ENCODE data around the gene RBM33.

The RBM33 gene

GRCh38 chr7:155706376-155706775 is 61.9 kb downstream of the RBM33 start:
- Histone ChIP-seq H3K79me2 (ENCODE audit: insufficient read depth, low read length) (peaks cover 74% of the 10 kb centered on the region), H3K27ac (ENCODE audit: low read length) (no peak overlapping the region), H3K4me1 (ENCODE audit: insufficient read depth, low read length) (no peaks in the 10 kb centered on the region), H4K20me1 (ENCODE audit: insufficient read depth, low read length) (peaks cover 37% of the 10 kb centered on the region), H3K36me3 (ENCODE audit: insufficient read depth, low read length) (peaks cover 97% of the 10 kb centered on the region), H2AFZ (ENCODE audit: low read depth, low read length) (no peak overlapping the region), H3K9me3 (ENCODE audit: insufficient read depth, low read length, severe bottlenecking) (no peaks in the 10 kb centered on the region), H3K4me3 (ENCODE audit: low read depth in 1 of 2, low read length in 2 of 2) (no peak overlapping the region), H3K27me3 (ENCODE audit: insufficient read depth, low read length, poor library complexity) (no peaks in the 10 kb centered on the region), H3K4me2 (ENCODE audit: insufficient read depth, low read length) (no peak overlapping the region), H3K9ac (ENCODE audit: low read depth, low read length) (no peak overlapping the region)
- no peak for ATAC-seq (ENCODE audit: insufficient read depth, low read depth)
- TF ChIP-seq CTCF (IDR thresholded peaks at IDR 0.05; ENCODE audit: borderline replicate concordance, extremely low read depth, low read length, poor library complexity, severe bottlenecking): no peak
- TF ChIP-seq EZH2 (IDR thresholded peaks at IDR 0.05; ENCODE audit: borderline replicate concordance, low read depth, low read length, severe bottlenecking): no peak
- no peak for DNase-seq

GRCh38 chr7:155709453-155709852 is 65.0 kb downstream of the RBM33 start:
- H3K27me3 ChIP-seq (ENCODE audit: insufficient read depth, low read length, poor library complexity): no peaks in the 10 kb centered on the region
- no peak overlapping the region for H2AFZ ChIP-seq (ENCODE audit: low read depth, low read length)
- H3K9ac ChIP-seq (ENCODE audit: low read depth, low read length): no peak overlapping the region
- H3K36me3 ChIP-seq (ENCODE audit: insufficient read depth, low read length): peaks cover 98% of the 10 kb centered on the region
- peaks cover 86% of the 10 kb centered on the region for H3K79me2 ChIP-seq (ENCODE audit: insufficient read depth, low read length)
- H3K4me3 ChIP-seq (ENCODE audit: low read depth in 1 of 2, low read length in 2 of 2): no peak overlapping the region
- H3K4me2 ChIP-seq (ENCODE audit: insufficient read depth, low read length): no peak overlapping the region
- H3K27ac ChIP-seq (ENCODE audit: low read length): no peak overlapping the region; the same call in 1 of the 2 replicates
- H3K9me3 ChIP-seq (ENCODE audit: insufficient read depth, low read length, severe bottlenecking): no peaks in the 10 kb centered on the region
- H3K4me1 ChIP-seq (ENCODE audit: insufficient read depth, low read length): no peaks in the 10 kb centered on the region
- ATAC-seq (ENCODE audit: insufficient read depth, low read depth): no peak
- DNase-seq: no peak
- TF ChIP-seq CTCF (IDR thresholded peaks at IDR 0.05; ENCODE audit: borderline replicate concordance, extremely low read depth, low read length, poor library complexity, severe bottlenecking) (no peak), EZH2 (IDR thresholded peaks at IDR 0.05; ENCODE audit: borderline replicate concordance, low read depth, low read length, severe bottlenecking) (no peak)
- peaks cover 54% of the 10 kb centered on the region for H4K20me1 ChIP-seq (ENCODE audit: insufficient read depth, low read length)

GRCh38 chr7:155710031-155710430 is 65.6 kb downstream of the RBM33 start:
- H2AFZ ChIP-seq (ENCODE audit: low read depth, low read length): no peak overlapping the region
- H4K20me1 ChIP-seq (ENCODE audit: insufficient read depth, low read length): peaks cover 60% of the 10 kb centered on the region
- DNase-seq (no peak), ATAC-seq (ENCODE audit: insufficient read depth, low read depth) (no peak)
- H3K27me3 ChIP-seq (ENCODE audit: insufficient read depth, low read length, poor library complexity): no peaks in the 10 kb centered on the region
- no peaks in the 10 kb centered on the region for H3K9me3 ChIP-seq (ENCODE audit: insufficient read depth, low read length, severe bottlenecking)
- no peak overlapping the region for H3K9ac ChIP-seq (ENCODE audit: low read depth, low read length)
- H3K79me2 ChIP-seq (ENCODE audit: insufficient read depth, low read length): peaks cover 86% of the 10 kb centered on the region
- H3K4me1 ChIP-seq (ENCODE audit: insufficient read depth, low read length): no peaks in the 10 kb centered on the region
- no peak overlapping the region for H3K27ac ChIP-seq (ENCODE audit: low read length)
- TF ChIP-seq CTCF (IDR thresholded peaks at IDR 0.05; ENCODE audit: borderline replicate concordance, extremely low read depth, low read length, poor library complexity, severe bottlenecking) (no peak), EZH2 (IDR thresholded peaks at IDR 0.05; ENCODE audit: borderline replicate concordance, low read depth, low read length, severe bottlenecking) (no peak)
- no peak overlapping the region for H3K4me2 ChIP-seq (ENCODE audit: insufficient read depth, low read length)
- no peak overlapping the region for H3K4me3 ChIP-seq (ENCODE audit: low read depth in 1 of 2, low read length in 2 of 2)
- H3K36me3 ChIP-seq (ENCODE audit: insufficient read depth, low read length): peaks cover 98% of the 10 kb centered on the region

GRCh38 chr7:155710530-155710929 is 66.1 kb downstream of the RBM33 start:
- no peak for DNase-seq
- H3K4me3 ChIP-seq (ENCODE audit: low read depth in 1 of 2, low read length in 2 of 2): no peak overlapping the region
- no peak overlapping the region for H3K9ac ChIP-seq (ENCODE audit: low read depth, low read length)
- no peak for ATAC-seq (ENCODE audit: insufficient read depth, low read depth)
- peaks cover 62% of the 10 kb centered on the region for H4K20me1 ChIP-seq (ENCODE audit: insufficient read depth, low read length)
- no peaks in the 10 kb centered on the region for H3K27me3 ChIP-seq (ENCODE audit: insufficient read depth, low read length, poor library complexity)
- H3K27ac ChIP-seq (ENCODE audit: low read length): no peak overlapping the region
- H3K79me2 ChIP-seq (ENCODE audit: insufficient read depth, low read length): peaks cover 88% of the 10 kb centered on the region
- TF ChIP-seq CTCF (IDR thresholded peaks at IDR 0.05; ENCODE audit: borderline replicate concordance, extremely low read depth, low read length, poor library complexity, severe bottlenecking) (no peak), EZH2 (IDR thresholded peaks at IDR 0.05; ENCODE audit: borderline replicate concordance, low read depth, low read length, severe bottlenecking) (no peak)
- H3K4me1 ChIP-seq (ENCODE audit: insufficient read depth, low read length): no peaks in the 10 kb centered on the region
- no peaks in the 10 kb centered on the region for H3K9me3 ChIP-seq (ENCODE audit: insufficient read depth, low read length, severe bottlenecking)
- peaks cover 98% of the 10 kb centered on the region for H3K36me3 ChIP-seq (ENCODE audit: insufficient read depth, low read length)
- H3K4me2 ChIP-seq (ENCODE audit: insufficient read depth, low read length): no peak overlapping the region
- no peak overlapping the region for H2AFZ ChIP-seq (ENCODE audit: low read depth, low read length)
